BLaER1 (cell line): ENCODE measurements around the gene PLPP4.

Experiments
- H3K27ac ChIP-seq: shearing (Covaris generic); formaldehyde crosslinking; 2 replicates; pipeline ENCODE4 v1.8.1; 2022
- H3K27me3 ChIP-seq: shearing (Covaris generic); formaldehyde crosslinking; 2 replicates; pipeline ENCODE4 v1.8.1; 2022
- H3K36me3 ChIP-seq: shearing (Covaris generic); formaldehyde crosslinking; 2 replicates; pipeline ENCODE4 v1.8.1; 2022
- H3K4me1 ChIP-seq: shearing (Covaris generic); formaldehyde crosslinking; 2 replicates; pipeline ENCODE4 v1.8.1; 2022
- H3K4me2 ChIP-seq: shearing (Covaris generic); formaldehyde crosslinking; 2 replicates; pipeline ENCODE4 v1.8.1; 2022
- H3K4me3 ChIP-seq: shearing (Covaris generic); formaldehyde crosslinking; 2 replicates; pipeline ENCODE4 v1.8.1; 2022
- H3K9ac ChIP-seq: shearing (Covaris generic); formaldehyde crosslinking; 2 replicates; pipeline ENCODE4 v1.8.1; 2022
- H3K9me3 ChIP-seq: shearing (Covaris generic); formaldehyde crosslinking; 2 replicates; pipeline ENCODE4 v1.8.1; 2022
- H4K20me1 ChIP-seq: shearing (Covaris generic); formaldehyde crosslinking; 2 replicates; pipeline ENCODE4 v1.8.1; 2022
- Cebpa-rat ChIP-seq: shearing (Covaris generic); IDR thresholded peaks from 2 replicates; pipeline ENCODE4 v1.8.1; 2022

The PLPP4 gene

DNA sequence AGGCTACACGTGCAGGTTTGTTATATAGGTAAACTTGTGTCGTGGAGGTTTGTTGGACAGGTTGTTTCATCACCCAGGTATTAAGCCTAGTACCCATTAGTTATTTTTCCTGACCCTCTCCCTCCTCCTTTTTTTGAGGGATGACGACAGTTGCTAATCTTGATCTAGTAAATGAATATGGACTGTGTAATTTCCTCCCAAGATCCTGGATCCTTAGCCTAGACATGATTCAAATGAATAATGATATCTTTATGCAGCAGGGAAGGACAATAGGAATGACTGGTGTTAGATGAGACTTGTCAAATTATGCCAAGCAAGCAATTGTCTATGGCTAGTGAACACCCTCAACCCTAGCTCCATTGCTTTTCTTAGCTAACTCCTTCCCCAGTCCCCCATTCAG, 156.2 kb downstream of the PLPP4 start:
- no peak overlapping the region for H3K9ac ChIP-seq
- no peaks in the 10 kb centered on the region for H3K36me3 ChIP-seq
- H3K4me1 ChIP-seq: no peaks in the 10 kb centered on the region
- TF ChIP-seq Cebpa-rat: no peak
- no peak overlapping the region for H3K27ac ChIP-seq
- H4K20me1 ChIP-seq: no peaks in the 10 kb centered on the region
- no peak overlapping the region for H3K4me3 ChIP-seq
- H3K27me3 ChIP-seq: no peaks in the 10 kb centered on the region
- no peak overlapping the region for H3K4me2 ChIP-seq
- peaks cover 9% of the 10 kb centered on the region; the same call in 1 of the 2 replicates for H3K9me3 ChIP-seq

DNA sequence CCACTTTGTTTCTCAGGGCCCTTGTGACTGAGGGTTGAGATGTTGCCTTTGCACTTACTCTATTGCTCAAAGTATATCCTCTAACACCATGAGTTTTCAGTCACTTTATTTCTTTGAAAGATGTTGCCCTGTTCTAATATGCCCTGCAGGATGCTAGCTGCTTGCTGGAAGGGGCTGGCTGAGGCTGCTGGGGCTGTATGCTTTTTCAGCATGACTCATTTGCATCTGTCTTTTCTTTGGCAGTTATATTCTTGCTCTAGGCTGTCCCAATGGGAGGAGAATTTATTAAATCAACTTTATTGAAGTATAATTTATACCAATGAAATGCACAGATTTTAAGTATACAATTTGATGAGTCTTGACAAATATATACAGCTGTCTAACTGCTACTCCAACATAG, 157.7 kb downstream of the PLPP4 start:
- TF ChIP-seq Cebpa-rat: no peak
- Histone ChIP-seq H3K9ac (no peak overlapping the region), H3K4me2 (no peak overlapping the region), H3K9me3 (peaks cover 9% of the 10 kb centered on the region; the same call in 1 of the 2 replicates), H3K4me1 (no peaks in the 10 kb centered on the region), H3K27me3 (no peaks in the 10 kb centered on the region), H4K20me1 (no peaks in the 10 kb centered on the region), H3K4me3 (no peak overlapping the region), H3K27ac (no peak overlapping the region), H3K36me3 (no peaks in the 10 kb centered on the region)

DNA sequence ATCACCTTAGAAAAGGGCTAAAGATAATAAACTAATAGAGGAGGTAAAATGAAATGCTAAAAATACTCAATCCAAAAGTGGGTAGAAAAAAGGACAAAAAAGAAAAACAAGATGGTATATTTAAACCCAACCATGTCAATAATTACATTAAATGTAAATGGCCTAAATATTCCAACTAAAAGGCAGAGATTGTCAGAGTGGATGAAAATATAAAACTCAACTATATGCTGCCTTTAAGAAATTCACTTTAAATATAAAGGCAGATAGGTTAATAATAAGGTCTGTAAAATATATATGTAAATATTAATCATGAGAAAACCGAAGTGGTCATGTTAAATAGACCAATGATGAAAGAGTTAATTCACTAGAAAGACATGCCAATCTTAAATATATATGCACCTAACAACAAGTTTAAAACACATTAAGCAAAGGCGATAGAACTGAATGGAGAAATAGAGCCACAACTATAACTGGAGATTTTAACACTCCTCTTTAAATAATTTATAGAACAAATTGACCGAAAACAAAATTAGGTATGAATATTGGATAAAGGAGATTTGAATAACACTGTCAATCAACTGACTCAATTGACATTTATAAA, 159.4 kb downstream of the PLPP4 start:
- H3K4me1 ChIP-seq: no peaks in the 10 kb centered on the region
- no peak overlapping the region for H3K9ac ChIP-seq
- H4K20me1 ChIP-seq: no peaks in the 10 kb centered on the region
- H3K4me3 ChIP-seq: no peak overlapping the region
- no peaks in the 10 kb centered on the region for H3K27me3 ChIP-seq
- H3K36me3 ChIP-seq: no peaks in the 10 kb centered on the region
- H3K4me2 ChIP-seq: no peak overlapping the region
- no peak overlapping the region for H3K27ac ChIP-seq
- no peak for TF ChIP-seq Cebpa-rat
- peaks cover 9% of the 10 kb centered on the region; the same call in 1 of the 2 replicates for H3K9me3 ChIP-seq

DNA sequence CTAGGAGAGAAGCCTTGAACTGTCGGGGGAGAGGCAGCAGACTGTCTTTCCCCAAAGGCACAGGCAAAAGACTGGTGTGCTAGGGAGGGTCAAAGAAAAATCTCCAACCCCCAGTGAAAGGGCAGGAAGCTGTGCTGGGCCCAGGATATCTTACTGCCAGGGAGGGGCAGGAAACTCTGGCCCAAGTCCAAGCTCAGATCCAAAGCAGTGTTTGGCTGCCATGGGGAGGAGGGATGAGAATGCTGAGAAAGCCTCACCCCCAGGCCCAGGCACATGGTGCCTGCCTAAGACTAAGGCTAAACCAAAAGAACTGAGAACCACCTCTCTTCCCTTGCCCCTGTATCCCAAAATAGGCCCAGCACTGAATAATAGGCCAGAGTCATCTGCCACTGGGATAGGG, 171.2 kb downstream of the PLPP4 start:
- H3K27ac ChIP-seq: no peak overlapping the region

DNA sequence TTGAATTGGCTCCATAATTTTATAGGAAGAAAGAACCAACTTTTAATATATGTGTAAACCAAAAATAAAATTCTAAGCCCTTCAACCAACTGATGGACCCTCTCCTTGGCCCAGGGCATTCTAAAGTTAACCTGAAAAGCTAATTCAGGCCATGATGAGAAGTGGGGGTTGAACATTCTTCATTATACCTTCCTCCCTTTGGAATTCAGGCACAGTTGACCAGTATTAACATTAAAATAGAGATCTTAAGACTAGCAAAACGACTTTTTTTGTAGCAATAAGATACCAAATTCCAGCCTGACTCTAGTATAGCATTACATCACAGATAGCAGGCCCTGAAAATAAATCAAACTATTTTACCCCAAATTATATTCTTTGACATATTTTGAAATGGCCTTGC, 173.2 kb downstream of the PLPP4 start:
- no peaks in the 10 kb centered on the region for H4K20me1 ChIP-seq
- no peaks in the 10 kb centered on the region for H3K9me3 ChIP-seq
- no peak overlapping the region for H3K27ac ChIP-seq
- no peak for TF ChIP-seq Cebpa-rat
- no peaks in the 10 kb centered on the region for H3K4me1 ChIP-seq
- H3K9ac ChIP-seq: no peak overlapping the region
- no peak overlapping the region for H3K4me3 ChIP-seq
- H3K4me2 ChIP-seq: no peak overlapping the region
- H3K36me3 ChIP-seq: no peaks in the 10 kb centered on the region
- H3K27me3 ChIP-seq: no peaks in the 10 kb centered on the region

More for the DNA sequence above, 171.2 kb downstream of the PLPP4 start:
- no peak for TF ChIP-seq Cebpa-rat
- H4K20me1 ChIP-seq: no peaks in the 10 kb centered on the region
- no peaks in the 10 kb centered on the region for H3K9me3 ChIP-seq
- H3K36me3 ChIP-seq: no peaks in the 10 kb centered on the region
- H3K4me3 ChIP-seq: no peak overlapping the region
- H3K4me2 ChIP-seq: no peak overlapping the region
- H3K9ac ChIP-seq: no peak overlapping the region
- no peaks in the 10 kb centered on the region for H3K4me1 ChIP-seq
- no peaks in the 10 kb centered on the region for H3K27me3 ChIP-seq

DNA sequence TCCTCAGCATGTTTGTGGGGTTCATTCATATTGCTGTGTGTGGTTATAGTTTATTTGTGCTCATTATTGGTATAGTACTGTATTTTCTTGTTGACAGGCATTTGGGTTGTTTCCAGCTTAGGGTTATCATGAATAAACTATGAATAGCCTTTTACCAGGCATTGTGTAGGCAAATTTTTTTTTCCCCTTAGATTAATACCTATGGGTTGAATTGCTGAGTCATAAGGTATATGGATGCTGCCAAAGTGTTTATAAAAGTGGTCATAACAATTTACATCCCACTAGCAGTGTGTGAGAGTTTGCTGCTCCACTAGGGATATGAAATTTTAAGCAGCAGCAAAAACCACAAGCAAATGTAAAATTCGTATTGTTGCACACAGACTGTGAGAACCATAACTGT, 175.0 kb downstream of the PLPP4 start:
- Histone ChIP-seq H3K4me3 (no peak overlapping the region), H3K9ac (no peak overlapping the region), H3K36me3 (no peaks in the 10 kb centered on the region), H4K20me1 (no peaks in the 10 kb centered on the region), H3K9me3 (no peaks in the 10 kb centered on the region), H3K27me3 (no peaks in the 10 kb centered on the region), H3K4me2 (no peak overlapping the region), H3K27ac (no peak overlapping the region), H3K4me1 (no peaks in the 10 kb centered on the region)
- TF ChIP-seq Cebpa-rat: no peak

DNA sequence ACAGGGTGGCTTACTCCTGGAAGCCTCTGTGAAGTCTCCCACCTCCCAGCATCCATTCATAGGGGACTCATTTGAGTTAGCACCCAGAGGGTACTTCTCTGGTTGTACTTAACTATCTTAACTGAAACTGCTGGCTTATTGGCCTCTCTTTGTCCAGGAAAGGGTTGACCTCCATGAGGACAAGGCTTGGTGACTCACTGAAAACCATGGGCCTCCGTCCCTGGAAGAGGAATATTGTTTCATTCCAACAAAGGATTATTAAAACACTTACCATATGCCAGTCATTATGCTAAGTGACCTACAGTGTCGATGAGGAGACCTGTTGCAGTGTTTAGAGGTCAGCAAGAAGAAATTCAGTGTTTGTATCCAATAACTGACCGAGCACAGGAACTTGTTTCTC, 175.9 kb downstream of the PLPP4 start:
- no peaks in the 10 kb centered on the region for H3K9me3 ChIP-seq
- no peak for TF ChIP-seq Cebpa-rat
- no peaks in the 10 kb centered on the region for H3K36me3 ChIP-seq
- H3K27me3 ChIP-seq: no peaks in the 10 kb centered on the region
- H4K20me1 ChIP-seq: no peaks in the 10 kb centered on the region
- H3K4me3 ChIP-seq: no peak overlapping the region
- no peaks in the 10 kb centered on the region for H3K4me1 ChIP-seq
- H3K9ac ChIP-seq: no peak overlapping the region
- no peak overlapping the region for H3K4me2 ChIP-seq
- no peak overlapping the region for H3K27ac ChIP-seq

DNA sequence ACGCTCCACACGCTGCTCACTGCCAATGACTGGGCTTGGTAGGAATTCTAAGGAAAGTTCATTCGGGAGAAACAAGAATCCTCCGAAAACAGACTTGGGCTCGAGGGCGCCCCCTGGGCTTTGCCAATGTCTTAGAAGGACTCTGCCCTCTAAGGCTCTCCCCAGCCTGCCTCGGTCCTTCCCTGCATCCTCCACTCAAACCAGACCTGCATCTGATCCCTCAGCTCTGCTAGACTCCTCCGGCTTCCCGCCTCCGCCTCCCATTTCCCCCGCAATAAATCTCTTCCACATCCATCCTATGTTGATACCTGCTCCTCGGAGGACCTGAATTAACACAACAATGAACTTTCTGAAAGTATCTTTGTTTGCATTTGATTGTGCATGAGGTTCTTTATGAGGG, 177.6 kb downstream of the PLPP4 start:
- H4K20me1 ChIP-seq: no peaks in the 10 kb centered on the region
- H3K27me3 ChIP-seq: no peaks in the 10 kb centered on the region
- no peak overlapping the region for H3K4me2 ChIP-seq
- no peaks in the 10 kb centered on the region for H3K4me1 ChIP-seq
- no peak overlapping the region for H3K9ac ChIP-seq
- no peak overlapping the region for H3K4me3 ChIP-seq
- TF ChIP-seq Cebpa-rat: no peak
- H3K36me3 ChIP-seq: no peaks in the 10 kb centered on the region
- H3K9me3 ChIP-seq: no peaks in the 10 kb centered on the region
- no peak overlapping the region for H3K27ac ChIP-seq
